Mucosa of rectum (tissue), 2 donors: ENCODE results near the gene C5orf24.
"Not testable (repeated sequence)": the region's sequence is repeated elsewhere in the genome, so short reads cannot be mapped to it uniquely, and the experiment has no call there.

ENCODE experiments used
- H3K27ac ChIP-seq, 2 donors: one replicate each; pipeline ENCODE4 v1.7.0; 2013; ENCODE audit warnings: inconsistent platforms in 2 of 2, low read depth in 2 of 2, low read length in 2 of 2
- H3K27me3 ChIP-seq, 2 donors: one replicate each; pipeline ENCODE4 v1.7.0; 2013; ENCODE audit warnings: low read length in 2 of 2; ENCODE audit not compliant: control insufficient read depth in 2 of 2, insufficient read depth in 2 of 2
- H3K36me3 ChIP-seq, 2 donors: one replicate each; pipeline ENCODE4 v1.7.0; 2013; ENCODE audit warnings: low read length in 2 of 2; ENCODE audit not compliant: control insufficient read depth in 2 of 2, insufficient read depth in 2 of 2
- H3K4me1 ChIP-seq, 2 donors: one replicate each; pipeline ENCODE4 v1.7.0; 2013; ENCODE audit warnings: low read length in 2 of 2, mild to moderate bottlenecking in 1 of 2; ENCODE audit not compliant: control insufficient read depth in 2 of 2, insufficient read depth in 2 of 2
- H3K4me3 ChIP-seq, 2 donors: one replicate each; pipeline ENCODE4 v1.7.0; 2013; ENCODE audit warnings: low read length in 2 of 2
- H3K9ac ChIP-seq, 2 donors: one replicate each; pipeline ENCODE4 v1.7.0; 2013; ENCODE audit warnings: low read length in 2 of 2, low read depth in 1 of 2, mild to moderate bottlenecking in 1 of 2
- H3K9me3 ChIP-seq, 2 donors: one replicate each; pipeline ENCODE4 v1.7.0; 2013; ENCODE audit warnings: low read length in 2 of 2; ENCODE audit not compliant: control insufficient read depth in 2 of 2
- donor health status: healthy.
- donor health status: Normal muscosa, but diverticular disease.

The C5orf24 gene

GRCh38 chr5:134879456-134879855, 33.7 kb downstream of the C5orf24 start:
- H3K4me1 ChIP-seq = peaks cover 0 to 11% of the 10 kb centered on the region in 2 donors
- H3K27ac ChIP-seq = no peak overlapping the region

DNA sequence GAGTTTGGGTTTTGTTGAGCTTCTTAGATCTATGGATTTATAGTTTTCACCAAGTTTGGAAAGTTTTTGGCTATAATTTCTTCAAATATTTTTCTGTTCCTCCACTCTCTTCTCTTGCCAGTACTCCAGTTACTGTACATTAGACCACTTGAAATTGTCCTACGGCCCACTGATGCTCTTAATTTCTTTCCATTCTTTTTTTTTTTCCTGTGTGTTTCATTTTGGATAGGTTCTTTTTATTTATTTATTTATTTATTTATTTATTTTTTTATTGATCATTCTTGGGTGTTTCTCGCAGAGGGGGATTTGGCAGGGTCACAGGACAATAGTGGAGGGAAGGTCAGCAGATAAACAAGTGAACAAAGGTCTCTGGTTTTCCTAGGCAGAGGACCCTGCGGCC, 35.2 kb downstream of the C5orf24 start:
- H3K9me3 ChIP-seq, H3K4me3 ChIP-seq, H3K9ac ChIP-seq, H3K4me1 ChIP-seq, H3K27ac ChIP-seq, H3K27me3 ChIP-seq, H3K36me3 ChIP-seq: not testable (repeated sequence)

More at GRCh38 chr5:134879456-134879855, 33.7 kb downstream of the C5orf24 start:
- Histone ChIP-seq H3K36me3 (no peaks in the 10 kb centered on the region), H3K4me3 (no peak overlapping the region), H3K9me3 (no peaks in the 10 kb centered on the region), H3K9ac (no peak overlapping the region), H3K27me3 (no peaks in the 10 kb centered on the region)

DNA sequence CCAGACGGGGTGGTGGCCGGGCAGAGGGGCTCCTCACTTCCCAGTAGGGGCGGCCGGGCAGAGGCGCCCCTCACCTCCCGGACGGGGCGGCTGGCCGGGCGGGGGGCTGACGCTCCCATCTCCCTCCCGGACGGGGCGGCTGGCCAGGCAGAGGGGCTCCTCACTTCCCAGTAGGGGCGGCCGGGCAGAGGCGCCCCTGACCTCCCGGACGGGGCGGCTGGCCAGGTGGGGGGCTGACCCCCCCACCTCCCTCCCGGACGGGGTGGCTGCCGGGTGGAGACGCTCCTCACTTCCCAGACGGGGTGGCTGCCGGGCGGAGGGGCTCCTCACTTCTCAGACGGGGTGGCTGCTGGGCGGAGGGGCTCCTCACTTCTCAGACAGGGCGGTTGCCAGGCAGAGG, 35.9 kb downstream of the C5orf24 start:
- H3K27ac ChIP-seq, H3K4me3 ChIP-seq, H3K27me3 ChIP-seq, H3K9ac ChIP-seq, H3K36me3 ChIP-seq, H3K9me3 ChIP-seq, H3K4me1 ChIP-seq: not testable (repeated sequence)

GRCh38 chr5:134887593-134888159, 41.9 kb downstream of the C5orf24 start:
- Histone ChIP-seq H3K4me1 (no peaks in the 10 kb centered on the region), H3K9ac (no peak overlapping the region), H3K4me3 (no peak overlapping the region), H3K36me3 (peaks cover 3 to 12% of the 10 kb centered on the region in 2 donors), H3K27me3 (no peaks in the 10 kb centered on the region), H3K27ac (no peak overlapping the region), H3K9me3 (no peaks in the 10 kb centered on the region)

DNA sequence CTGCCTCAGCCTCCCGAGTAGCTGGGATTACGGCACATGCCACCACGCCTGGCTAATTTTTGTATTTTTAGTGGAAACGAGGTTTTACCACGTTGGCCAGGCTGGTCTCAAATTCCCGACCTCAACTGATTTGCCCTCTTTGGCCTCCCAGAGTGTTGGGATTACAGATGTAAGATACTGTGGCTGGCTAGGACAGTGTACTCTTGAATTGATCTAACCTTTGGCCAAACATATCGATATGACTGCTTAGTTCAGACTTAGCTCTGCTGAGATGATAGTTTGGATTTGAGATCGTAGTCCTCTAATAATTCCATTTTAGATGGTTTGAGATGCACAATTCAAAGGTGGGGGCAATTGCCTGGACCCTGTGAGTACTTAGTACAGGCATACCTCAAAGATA, 43.6 kb downstream of the C5orf24 start:
- Histone ChIP-seq H3K4me3 (no peak overlapping the region), H3K9ac (no peak overlapping the region), H3K27ac (no peak overlapping the region), H3K27me3 (no peaks in the 10 kb centered on the region), H3K36me3 (peaks cover 3 to 15% of the 10 kb centered on the region in 2 donors), H3K9me3 (no peaks in the 10 kb centered on the region), H3K4me1 (no peaks in the 10 kb centered on the region)

- Histone ChIP-seq H3K27me3 (no peaks in the 10 kb centered on the region), H3K9me3 (no peaks in the 10 kb centered on the region), H3K4me3 (no peak overlapping the region), H3K4me1 (no peaks in the 10 kb centered on the region), H3K9ac (no peak overlapping the region), H3K36me3 (peaks cover 3 to 20% of the 10 kb centered on the region in 2 donors), H3K27ac (no peak overlapping the region)
Observed at GRCh38 chr5:134891473-134891872, 45.7 kb downstream of the C5orf24 start.

GRCh38 chr5:134892282-134892681, 46.5 kb downstream of the C5orf24 start:
- Histone ChIP-seq H3K9ac (no peak overlapping the region), H3K4me3 (no peak overlapping the region), H3K4me1 (no peaks in the 10 kb centered on the region), H3K36me3 (peaks cover 3 to 21% of the 10 kb centered on the region in 2 donors), H3K27ac (no peak overlapping the region), H3K9me3 (no peaks in the 10 kb centered on the region), H3K27me3 (no peaks in the 10 kb centered on the region)

- H3K9ac ChIP-seq = no peak overlapping the region
- no peaks in the 10 kb centered on the region for H3K9me3 ChIP-seq
- H3K4me3 ChIP-seq = no peak overlapping the region
- H3K27me3 ChIP-seq = no peaks in the 10 kb centered on the region
- no peak overlapping the region for H3K27ac ChIP-seq
- peaks cover 3 to 21% of the 10 kb centered on the region in 2 donors for H3K36me3 ChIP-seq
- H3K4me1 ChIP-seq = no peaks in the 10 kb centered on the region
Observed at GRCh38 chr5:134892926-134893325, 47.2 kb downstream of the C5orf24 start.

GRCh38 chr5:134893748-134894505, 48.2 kb downstream of the C5orf24 start:
- Histone ChIP-seq H3K9me3 (no peaks in the 10 kb centered on the region), H3K4me3 (no peak overlapping the region), H3K4me1 (no peaks in the 10 kb centered on the region), H3K36me3 (peaks cover 0 to 19% of the 10 kb centered on the region in 2 donors), H3K9ac (no peak overlapping the region), H3K27ac (no peak overlapping the region), H3K27me3 (no peaks in the 10 kb centered on the region)

DNA sequence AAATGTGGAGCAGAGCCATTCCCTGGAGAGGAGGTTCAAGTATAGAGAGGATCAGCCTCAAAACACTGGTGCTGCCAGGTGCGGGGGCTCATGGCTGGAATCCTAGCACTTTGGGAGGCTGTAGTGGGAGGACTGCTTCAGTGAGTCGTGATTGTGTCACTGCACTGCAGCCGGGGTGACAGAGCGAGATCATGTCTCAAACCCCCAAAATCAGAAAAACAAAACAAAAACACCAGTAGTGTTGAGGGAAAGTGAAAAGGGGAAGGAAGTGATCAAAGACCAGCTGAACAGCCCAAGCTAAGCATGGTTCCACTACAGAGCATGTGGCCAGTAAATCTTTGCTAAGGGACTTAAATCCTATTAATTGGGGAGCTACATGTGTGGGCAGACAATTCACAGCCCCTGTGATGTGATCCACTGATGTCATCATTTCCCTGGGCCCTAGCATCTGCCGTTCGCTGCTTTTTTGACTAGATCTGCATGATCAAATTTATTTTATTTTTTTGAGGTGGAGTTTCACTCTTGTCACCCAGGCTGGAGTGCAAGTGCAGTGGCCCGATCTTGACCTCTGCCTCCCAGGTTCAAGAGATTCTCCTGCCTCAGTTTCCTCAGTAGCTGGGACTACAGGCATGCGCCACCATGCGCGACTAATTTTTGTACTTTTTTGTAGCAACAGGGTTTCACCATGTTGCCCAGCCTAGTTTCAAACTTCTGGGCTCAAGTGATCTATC, 56.5 kb downstream of the C5orf24 start:
- H3K36me3 ChIP-seq = peaks cover 5 to 12% of the 10 kb centered on the region in 2 donors
- H3K4me3 ChIP-seq = peak overlapping the region in 1 of 2 donors; percentile 20
- no peaks in the 10 kb centered on the region for H3K9me3 ChIP-seq
- no peaks in the 10 kb centered on the region for H3K27me3 ChIP-seq
- H3K9ac ChIP-seq = no peak overlapping the region
- H3K4me1 ChIP-seq = peaks cover 3% of the 10 kb centered on the region in 2 donors
- H3K27ac ChIP-seq = peak overlapping the region in 1 of 2 donors; percentile 21
